Astrocyte of the spinal cord (primary cell): ENCODE measurements around the gene ZNF444.
"Not testable (repeated sequence)": the region's sequence is repeated elsewhere in the genome, so short reads cannot be mapped to it uniquely, and the experiment has no call there.

Experiments used
- DNase-seq: peaks from one replicate; pipeline ENCODE4 v3.0.0; 2011; ENCODE audit warnings: low read depth, low spot score
- H3K4me3 ChIP-seq: 2 replicates; pipeline ENCODE4 v1.5.1; 2011; ENCODE audit warnings: low read depth, mild to moderate bottlenecking, low read length, moderate library complexity
- CTCF ChIP-seq: IDR thresholded peaks from 2 replicates; pipeline ENCODE4 v1.5.1; 2012; ENCODE audit warnings: low read depth, mild to moderate bottlenecking, low read length, inconsistent platforms
- in situ Hi-C: cut with HindIII; loops from 2 replicates; pipeline ENCODE4 v1.10.0; 2017; ENCODE audit warnings: low sequenced_read_pairs

ZNF444 gene

GRCh38 chr19:56097776-56098175, 43.3 kb upstream of the ZNF444 start:
- in situ Hi-C loops, result no loop called here
- no peak for DNase-seq
- no peak for TF ChIP-seq CTCF
- H3K4me3 ChIP-seq, result no peak overlapping the region

DNA sequence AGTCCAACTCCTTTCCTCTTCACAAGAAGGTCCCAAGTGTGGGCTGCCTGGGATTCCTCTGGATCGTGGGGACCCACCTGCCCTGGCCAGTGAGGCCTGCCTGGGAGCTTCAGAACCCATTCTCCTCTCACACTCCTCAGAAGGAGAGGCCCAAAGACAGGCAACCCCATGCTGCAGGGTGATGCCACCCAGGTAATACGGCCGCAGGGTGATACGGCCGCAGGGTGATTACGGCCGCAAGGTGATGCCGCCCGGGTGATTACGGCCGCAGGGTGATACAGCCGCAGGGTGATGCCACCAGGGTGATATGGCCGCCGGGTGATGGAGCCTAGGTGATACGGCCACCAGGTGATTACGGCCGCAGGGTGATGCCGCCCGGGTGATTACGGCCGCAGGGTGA, 42.9 kb upstream of the ZNF444 start:
- in situ Hi-C loops, DNase-seq, H3K4me3 ChIP-seq: not testable (repeated sequence)

DNA sequence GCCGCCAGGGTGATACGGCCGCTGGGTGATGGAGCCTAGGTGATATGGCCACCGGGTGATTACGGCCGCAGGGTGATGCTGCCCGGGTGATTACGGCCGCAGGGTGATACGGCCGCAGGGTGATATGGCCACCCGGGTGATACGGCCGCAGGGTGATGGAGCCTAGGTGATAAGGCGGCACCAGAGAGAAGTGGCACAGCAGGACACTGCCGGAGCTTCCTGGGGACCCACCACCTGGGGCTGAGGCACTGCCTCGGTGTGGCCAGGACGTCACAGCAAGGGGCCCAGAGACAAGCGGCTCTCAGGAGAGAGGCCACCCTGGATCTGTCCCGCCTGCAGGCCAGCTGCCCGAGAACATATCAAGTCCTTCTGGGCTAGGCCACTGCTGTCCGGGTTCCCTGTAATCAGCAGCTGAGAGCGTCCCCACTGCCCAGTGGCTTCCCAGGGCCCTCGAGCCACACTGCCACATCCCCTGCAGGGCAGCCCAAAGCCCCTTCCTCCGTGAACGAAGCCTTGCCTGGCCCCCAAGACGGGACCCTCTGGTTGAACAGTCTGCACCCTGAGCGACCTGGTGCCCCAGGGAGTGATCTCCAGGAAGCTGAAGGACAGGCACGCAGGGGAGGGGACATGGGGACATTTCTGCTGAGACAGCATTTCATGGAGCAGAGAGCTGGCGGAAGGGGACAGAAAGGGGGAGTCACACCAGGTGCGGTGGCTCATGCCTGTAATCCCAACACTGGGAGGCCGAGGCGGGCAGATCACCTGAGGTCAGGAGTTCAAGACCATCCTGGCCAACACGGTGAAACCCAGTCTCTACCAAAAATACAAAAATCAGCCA, 42.1 kb upstream of the ZNF444 start:
- in situ Hi-C loops, result no loop called here
- DNase-seq, result no peak
- no peak for TF ChIP-seq CTCF
- no peak overlapping the region for H3K4me3 ChIP-seq

DNA sequence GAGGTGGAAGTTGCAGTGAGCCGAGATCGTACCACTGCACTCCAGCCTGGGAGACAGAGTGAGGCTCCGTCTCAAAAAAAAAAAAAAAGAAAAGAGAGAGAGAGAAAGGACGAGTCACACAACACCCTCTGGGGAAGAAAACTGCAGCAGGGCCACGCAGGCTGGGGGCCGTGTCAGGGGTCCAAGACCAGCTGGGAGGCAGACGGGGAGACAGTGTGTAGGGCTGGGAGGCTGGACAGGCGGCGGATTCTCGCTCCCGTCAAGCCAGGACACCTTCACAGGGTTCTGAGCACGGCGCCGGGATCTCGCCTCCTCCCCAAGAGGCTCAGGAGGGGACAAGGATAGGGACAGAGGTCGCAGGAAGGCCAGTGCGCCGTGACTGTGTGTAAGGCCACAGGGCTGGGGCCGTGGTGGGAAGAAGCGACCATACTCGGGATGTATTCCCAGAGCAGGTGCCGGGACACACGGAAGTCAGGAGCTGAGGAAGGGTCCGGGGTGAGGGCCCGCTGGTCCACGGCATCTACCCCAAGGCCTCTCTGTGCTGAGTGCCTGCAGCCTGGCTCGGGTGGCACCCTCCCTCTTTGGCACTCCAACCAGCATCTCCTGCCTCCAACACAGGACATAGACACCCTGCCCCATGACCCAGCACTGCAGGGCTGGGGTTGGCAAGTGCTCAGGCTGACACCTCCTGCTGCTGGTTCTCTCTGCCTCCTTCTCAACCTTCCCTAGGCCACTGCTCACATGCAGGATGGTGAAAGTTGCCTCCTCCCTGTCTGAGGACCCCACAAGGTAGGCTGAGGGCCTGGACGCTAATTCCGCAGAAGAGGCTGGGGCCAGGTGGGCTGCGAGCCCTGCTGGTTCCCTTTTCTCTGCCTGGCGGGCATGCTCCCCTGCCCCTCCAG, 41.2 kb upstream of the ZNF444 start:
- TF ChIP-seq CTCF, result no peak
- no peak for DNase-seq
- in situ Hi-C loops, result no loop called here

GRCh38 chr19:56101095-56101494, 40.0 kb upstream of the ZNF444 start:
- TF ChIP-seq CTCF, result no peak
- in situ Hi-C loops, result no loop called here
- DNase-seq, result no peak
- no peak overlapping the region for H3K4me3 ChIP-seq

More for the DNA sequence above, 41.2 kb upstream of the ZNF444 start:
- no peak overlapping the region for H3K4me3 ChIP-seq

GRCh38 chr19:56101746-56102535, 39.1 kb upstream of the ZNF444 start:
- no peak for DNase-seq
- in situ Hi-C loops, result no loop called here
- TF ChIP-seq CTCF, result no peak
- no peak overlapping the region for H3K4me3 ChIP-seq
